Measurements from ENCODE around the gene RAC3. TPM values are rescaled to one million over a fixed set of nuclear protein-coding genes. Genes with fewer than 3 reads are reported as not detected.

The RAC3 gene
- total and polyA plus RNA-seq, 2 experiments from 2014 or later, result 1.3 to 7.9 TPM

GRCh38 chr17:82008258-82008940 is 23.1 kb upstream of the RAC3 start:
- Histone ChIP-seq H3K36me3 (ENCODE audit: low read depth) (no peaks in the 10 kb centered on the region), H3F3A (ENCODE audit: insufficient read depth) (no peaks in the 10 kb centered on the region; the same call in 1 of the 2 replicates), H2AFZ (no peak overlapping the region), H3K9me3 (ENCODE audit: low read depth) (no peaks in the 10 kb centered on the region), H3K9ac (no peak overlapping the region), H3K9me2 (ENCODE audit: insufficient read depth) (no peaks in the 10 kb centered on the region), H3K4me2 (ENCODE audit: unreplicated experiment) (no peak overlapping the region), H3K4me3 (no peak overlapping the region), H3K27me3 (replicated peaks; ENCODE audit: insufficient read depth) (no peaks in the 10 kb centered on the region), H3K27ac (no peak overlapping the region), H3K4me1 (ENCODE audit: insufficient read depth) (peaks cover 20% of the 10 kb centered on the region), H4K20me1 (ENCODE audit: insufficient read depth) (no peaks in the 10 kb centered on the region), H3K79me2 (ENCODE audit: insufficient read depth) (no peaks in the 10 kb centered on the region)
- in situ Hi-C loops (cut with MboI), result no loop called here
- no peak for DNase-seq
- TF ChIP-seq EZH2phosphoT487 (IDR thresholded peaks at IDR 0.05; ENCODE audit: insufficient read depth, low read depth), result no peak
- no peak for TF ChIP-seq EZH2 (IDR thresholded peaks at IDR 0.05; ENCODE audit: insufficient read depth, poor library complexity, severe bottlenecking)
- 86 to 93% methylated on average over 13 to 25 of the region's 26 CpGs for WGBS, 2 experiments (ENCODE audit: low coverage in 1 of 2, low lambda C conversion rate in 2 of 2, missing lambda C conversion rate in 2 of 2)

- no peak overlapping the region for H3K4me3 ChIP-seq
- H3K36me3 ChIP-seq (ENCODE audit: low read depth), result no peaks in the 10 kb centered on the region
- no peak overlapping the region for H3K9ac ChIP-seq
- no peak for TF ChIP-seq EZH2phosphoT487 (IDR thresholded peaks at IDR 0.05; ENCODE audit: insufficient read depth, low read depth)
- TF ChIP-seq EZH2 (IDR thresholded peaks at IDR 0.05; ENCODE audit: insufficient read depth, poor library complexity, severe bottlenecking), result no peak
- H3F3A ChIP-seq (ENCODE audit: insufficient read depth), result no peaks in the 10 kb centered on the region
- no peak overlapping the region for H3K4me2 ChIP-seq (ENCODE audit: unreplicated experiment)
- in situ Hi-C loops (cut with MboI), result no loop called here
- H3K27ac ChIP-seq, result no peak overlapping the region
- H4K20me1 ChIP-seq (ENCODE audit: insufficient read depth), result no peaks in the 10 kb centered on the region
- H2AFZ ChIP-seq, result no peak overlapping the region
- no peaks in the 10 kb centered on the region for H3K27me3 ChIP-seq (replicated peaks; ENCODE audit: insufficient read depth)
- no peak for DNase-seq
- WGBS, 2 experiments (ENCODE audit: low coverage in 1 of 2, low lambda C conversion rate in 2 of 2, missing lambda C conversion rate in 2 of 2), result 95% methylated on average over 26 to 27 of the region's 28 CpGs
- H3K4me1 ChIP-seq (ENCODE audit: insufficient read depth), result peaks cover 17% of the 10 kb centered on the region
- H3K9me3 ChIP-seq (ENCODE audit: low read depth), result no peaks in the 10 kb centered on the region
- no peaks in the 10 kb centered on the region for H3K9me2 ChIP-seq (ENCODE audit: insufficient read depth)
- no peaks in the 10 kb centered on the region for H3K79me2 ChIP-seq (ENCODE audit: insufficient read depth)
Measured at GRCh38 chr17:82008941-82009405, 22.5 kb upstream of the RAC3 start.

- no peak for DNase-seq
- Histone ChIP-seq H3K4me3 (no peak overlapping the region), H3F3A (ENCODE audit: insufficient read depth) (no peaks in the 10 kb centered on the region), H3K4me1 (ENCODE audit: insufficient read depth) (peaks cover 13% of the 10 kb centered on the region), H4K20me1 (ENCODE audit: insufficient read depth) (no peaks in the 10 kb centered on the region), H3K27ac (no peak overlapping the region), H3K9ac (no peak overlapping the region), H3K36me3 (ENCODE audit: low read depth) (no peaks in the 10 kb centered on the region), H2AFZ (no peak overlapping the region), H3K79me2 (ENCODE audit: insufficient read depth) (no peaks in the 10 kb centered on the region), H3K27me3 (replicated peaks; ENCODE audit: insufficient read depth) (no peaks in the 10 kb centered on the region), H3K9me2 (ENCODE audit: insufficient read depth) (no peaks in the 10 kb centered on the region), H3K9me3 (ENCODE audit: low read depth) (no peaks in the 10 kb centered on the region), H3K4me2 (ENCODE audit: unreplicated experiment) (no peak overlapping the region)
- TF ChIP-seq EZH2 (IDR thresholded peaks at IDR 0.05; ENCODE audit: insufficient read depth, poor library complexity, severe bottlenecking), result no peak
- WGBS, 2 experiments (ENCODE audit: low coverage in 1 of 2, low lambda C conversion rate in 2 of 2, missing lambda C conversion rate in 2 of 2), result 94% methylated on average over 15 of the region's 15 CpGs
- in situ Hi-C loops (cut with MboI), result no loop called here
Measured at GRCh38 chr17:82009413-82009812, 22.1 kb upstream of the RAC3 start.

GRCh38 chr17:82010575-82011525 is 20.6 kb upstream of the RAC3 start:
- WGBS, 2 experiments (ENCODE audit: low coverage in 1 of 2, low lambda C conversion rate in 2 of 2, missing lambda C conversion rate in 2 of 2), result 91 to 92% methylated on average over 25 to 39 of the region's 39 CpGs
- DNase-seq, result no peak
- no peaks in the 10 kb centered on the region for H3K36me3 ChIP-seq (ENCODE audit: low read depth)
- H3K4me2 ChIP-seq (ENCODE audit: unreplicated experiment), result no peak overlapping the region
- H3K27me3 ChIP-seq (replicated peaks; ENCODE audit: insufficient read depth), result no peaks in the 10 kb centered on the region
- H3K4me3 ChIP-seq, result no peak overlapping the region
- 0 out of 2 replicates have a peak, but pooled peaks cover 7% of the 10 kb centered on the region for H3K4me1 ChIP-seq (ENCODE audit: insufficient read depth)
- no peaks in the 10 kb centered on the region for H3F3A ChIP-seq (ENCODE audit: insufficient read depth)
- H2AFZ ChIP-seq, result no peak overlapping the region
- no peaks in the 10 kb centered on the region for H4K20me1 ChIP-seq (ENCODE audit: insufficient read depth)
- no peaks in the 10 kb centered on the region for H3K79me2 ChIP-seq (ENCODE audit: insufficient read depth)
- H3K27ac ChIP-seq, result no peak overlapping the region
- H3K9me2 ChIP-seq (ENCODE audit: insufficient read depth), result no peaks in the 10 kb centered on the region
- no peaks in the 10 kb centered on the region for H3K9me3 ChIP-seq (ENCODE audit: low read depth)
- in situ Hi-C loops (cut with MboI), result no loop called here
- H3K9ac ChIP-seq, result no peak overlapping the region
- no peak for TF ChIP-seq EZH2phosphoT487 (IDR thresholded peaks at IDR 0.05; ENCODE audit: insufficient read depth, low read depth)
- no peak for TF ChIP-seq EZH2 (IDR thresholded peaks at IDR 0.05; ENCODE audit: insufficient read depth, poor library complexity, severe bottlenecking)

Data from GM23248 (cell line).